GM18519 (cell line): Measurements from ENCODE around the gene CNBP.
"Not testable (repeated sequence)": the region's sequence is repeated elsewhere in the genome, so short reads cannot be mapped to it uniquely, and the experiment has no call there.

Experiments
- ATAC-seq: cut with Tn5 transposase; IDR thresholded peaks from one replicate; pipeline ENCODE4 v1.9.1; 2021; ENCODE audit warnings: mild to moderate bottlenecking, moderate library complexity; ENCODE audit not compliant: unreplicated experiment, low FRiP score

Gene CNBP

DNA sequence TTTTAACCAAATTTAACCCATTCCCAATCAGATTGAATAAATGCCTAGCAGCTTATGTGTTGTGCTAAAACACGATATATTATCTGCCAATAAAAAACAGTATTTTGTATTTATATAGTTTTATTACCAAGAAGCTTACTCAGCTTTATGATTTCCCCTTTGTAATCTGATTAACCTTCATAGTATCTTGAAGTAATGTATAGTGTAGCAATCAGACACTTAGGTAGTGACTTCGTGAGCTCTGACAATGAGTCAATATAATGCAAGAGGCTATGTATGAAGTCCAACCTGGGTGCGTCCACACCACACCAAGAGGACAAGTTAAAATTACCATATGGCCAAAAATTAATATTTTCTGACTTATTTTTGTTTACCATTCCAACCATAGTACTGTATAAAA is 2.1 kb upstream of the CNBP start:
- no peak for ATAC-seq

GRCh38 chr3:129184784-129185542 is 1.3 kb upstream of the CNBP start:
- not testable (repeated sequence) for ATAC-seq

DNA sequence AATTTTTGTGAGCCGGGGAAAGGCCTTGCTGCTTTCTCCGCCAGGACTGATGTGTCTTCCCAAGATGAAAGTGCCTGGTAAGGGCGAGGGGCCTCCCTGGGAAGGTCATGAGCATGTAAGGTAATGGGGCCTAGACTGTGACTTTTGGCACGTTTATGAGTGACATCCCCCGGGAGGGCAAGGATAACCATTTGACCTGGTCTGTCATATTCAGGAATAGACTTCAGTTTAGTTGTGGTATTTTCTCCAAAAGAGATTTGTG is 631 bp upstream of the CNBP start:
- ATAC-seq, result no peak

DNA sequence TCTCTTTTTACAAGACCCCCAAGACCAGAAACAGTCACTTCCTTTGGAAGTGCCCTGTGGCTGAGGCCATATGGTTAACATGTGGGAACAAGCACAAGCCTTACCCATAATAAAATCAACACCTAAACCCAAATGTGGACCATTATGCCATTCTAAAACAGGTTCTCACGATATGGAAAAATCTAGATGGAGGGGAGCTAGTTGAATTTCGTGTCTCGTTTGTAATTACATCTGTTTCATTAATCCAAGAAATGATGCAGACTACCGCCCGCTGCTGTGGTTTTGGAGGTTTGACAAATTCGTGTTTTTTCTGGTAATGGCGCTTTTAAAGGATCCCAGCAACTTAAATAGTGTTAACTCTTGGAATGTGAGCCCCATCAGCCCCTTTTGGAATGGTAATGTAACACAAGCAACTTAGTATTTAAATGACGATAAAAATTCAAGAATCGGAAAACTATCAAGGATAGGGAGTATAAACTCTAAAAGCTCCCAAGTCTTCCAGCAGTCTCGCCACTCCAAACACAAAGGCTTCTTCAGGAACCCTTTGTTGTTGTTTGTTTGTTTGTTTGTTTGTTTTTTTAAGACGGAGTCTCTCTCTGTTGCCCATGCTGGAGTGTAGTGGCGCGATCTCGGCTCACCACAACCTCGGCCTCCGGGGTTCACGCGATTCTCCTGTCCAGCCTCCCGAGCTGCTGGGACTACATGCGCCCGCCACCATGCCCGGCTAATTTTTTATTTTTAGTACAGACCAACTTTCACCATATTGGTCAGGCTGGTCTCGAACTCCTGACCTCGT is 1.1 kb downstream of the CNBP start:
- no peak for ATAC-seq

DNA sequence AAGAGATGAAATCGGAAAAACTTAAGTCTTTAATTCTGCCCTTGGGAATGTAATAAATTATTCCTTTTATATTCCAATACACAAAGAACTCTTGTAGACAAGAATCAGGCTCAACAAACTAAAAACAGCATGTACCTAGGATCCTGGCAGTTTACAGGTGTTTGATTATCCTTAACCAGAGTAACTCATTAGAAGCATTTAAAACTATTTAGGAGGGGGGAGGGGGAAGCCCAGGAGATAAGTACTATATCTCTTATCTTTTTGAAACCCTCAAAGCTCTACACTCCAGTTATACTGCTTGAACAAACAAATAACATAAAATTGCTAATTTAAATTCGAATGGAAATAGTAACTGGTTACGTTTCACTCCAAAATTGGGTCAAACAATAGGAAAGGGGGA is 1.9 kb downstream of the CNBP start:
- ATAC-seq, result no peak

DNA sequence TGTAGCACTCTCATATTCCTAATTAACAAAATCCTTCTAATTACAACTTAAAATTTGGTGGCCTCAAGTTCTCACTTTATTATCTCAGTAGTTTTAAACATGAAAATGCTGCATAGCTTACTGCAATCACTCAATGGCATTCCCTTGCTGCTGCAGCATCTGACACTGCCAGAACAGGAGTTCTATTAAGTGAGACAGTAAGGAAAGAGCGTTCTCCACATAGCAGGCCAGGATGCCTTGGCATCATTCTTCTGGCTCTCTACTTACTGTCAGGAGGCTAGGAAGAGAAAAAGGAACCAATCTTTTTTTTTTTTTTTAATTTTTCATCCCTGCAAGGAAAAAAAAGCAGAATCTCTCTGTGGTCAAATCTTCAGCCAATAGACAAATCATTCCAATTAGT is 3.2 kb downstream of the CNBP start:
- no peak for ATAC-seq

- no peak for ATAC-seq
Measured at GRCh38 chr3:129176051-129176450, 7.6 kb downstream of the CNBP start.

- no peak for ATAC-seq
Measured at GRCh38 chr3:129173725-129174124, 10.0 kb downstream of the CNBP start.

- no peak for ATAC-seq
Measured at GRCh38 chr3:129173206-129173605, 10.5 kb downstream of the CNBP start.

DNA sequence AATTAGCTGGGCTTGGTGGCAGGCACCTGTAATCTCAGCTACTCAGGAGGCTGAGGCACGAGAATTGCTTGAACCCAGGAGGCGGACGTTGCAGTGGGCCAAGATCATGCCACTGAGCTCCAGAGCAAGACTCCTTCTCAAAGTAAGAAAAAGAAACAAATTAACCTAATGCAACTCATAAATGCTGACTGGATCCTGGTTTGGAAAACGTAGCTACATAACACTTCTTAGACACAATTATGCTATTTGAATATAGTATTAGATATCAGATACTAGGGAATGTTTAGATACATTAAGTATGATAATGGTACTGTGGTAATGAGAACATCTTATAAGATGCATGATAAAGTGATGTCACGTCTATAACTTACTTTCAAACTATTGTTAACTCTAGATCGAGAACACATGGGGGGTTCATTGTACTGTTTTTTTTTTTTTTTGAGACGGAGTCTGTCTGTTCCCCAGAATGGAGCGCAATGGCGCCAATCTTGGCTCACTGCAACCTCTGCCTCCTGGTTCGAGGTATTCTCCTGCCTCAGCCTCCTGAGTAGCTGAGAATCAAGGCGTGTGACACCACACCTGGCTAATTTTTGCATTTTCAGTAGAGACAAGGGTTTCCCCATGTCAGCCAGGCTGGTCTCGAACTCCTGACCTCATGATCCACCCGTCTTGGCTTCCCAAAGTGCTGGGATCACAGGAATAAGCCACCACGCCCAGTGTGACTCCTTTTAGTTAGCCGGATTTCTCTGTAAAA is 16.9 kb downstream of the CNBP start:
- no peak for ATAC-seq

GRCh38 chr3:129165594-129165993 is 18.1 kb downstream of the CNBP start:
- ATAC-seq, result not testable (repeated sequence)

- no peak for ATAC-seq
Measured at GRCh38 chr3:129164500-129164899, 19.2 kb downstream of the CNBP start.

- no peak for ATAC-seq
Measured at GRCh38 chr3:129162729-129163579, 20.7 kb downstream of the CNBP start.

DNA sequence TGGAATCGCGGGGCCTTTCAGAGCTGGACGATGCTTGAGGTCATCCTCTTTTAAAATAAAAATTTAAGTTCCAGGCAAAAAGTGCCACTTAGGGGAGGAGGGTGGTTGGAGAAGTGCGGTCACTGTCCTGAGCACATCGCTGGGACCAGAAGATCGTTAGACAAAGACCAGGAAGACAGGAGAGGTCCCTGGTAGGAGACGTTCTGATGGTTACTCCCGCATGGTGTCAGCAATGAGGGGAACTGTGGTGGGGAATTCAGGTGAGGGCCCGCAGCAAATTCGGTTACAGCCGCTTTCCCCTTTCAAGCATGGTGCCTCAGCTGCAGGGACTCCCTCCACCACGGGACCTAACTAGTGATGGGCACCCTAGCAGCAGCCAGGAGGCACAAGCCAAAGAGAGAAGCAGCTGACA is 21.8 kb downstream of the CNBP start:
- ATAC-seq, result no peak

- peak; percentile 52 for ATAC-seq
Measured at GRCh38 chr3:129160891-129161859, 22.5 kb downstream of the CNBP start, which contains the start of gene ISY1. Gene ISY1, minus strand, starts transcription at chr3:129161063. Its CDS starts 88 bp downstream, at chr3:129160975.

GRCh38 chr3:129144786-129145185 is 38.9 kb downstream of the CNBP start:
- no peak for ATAC-seq

DNA sequence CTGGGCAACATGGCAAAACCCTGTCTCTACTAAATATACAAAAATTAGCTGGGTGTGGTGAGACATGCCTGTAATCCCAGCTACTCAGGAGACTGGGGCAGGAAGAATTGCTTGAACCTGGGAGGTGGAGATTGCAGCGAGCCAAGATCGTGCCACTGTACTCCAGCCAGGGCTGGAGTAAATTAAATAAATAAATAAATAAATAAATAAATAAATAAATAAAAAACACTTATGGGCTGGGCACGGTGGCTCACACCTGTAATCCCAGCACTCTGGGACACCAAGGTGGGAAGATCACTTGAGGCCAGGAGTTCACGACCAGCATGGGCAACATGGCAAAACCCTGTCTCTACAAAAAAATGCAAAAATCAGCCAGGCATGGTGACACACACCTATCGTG is 42.7 kb downstream of the CNBP start:
- not testable (repeated sequence) for ATAC-seq

DNA sequence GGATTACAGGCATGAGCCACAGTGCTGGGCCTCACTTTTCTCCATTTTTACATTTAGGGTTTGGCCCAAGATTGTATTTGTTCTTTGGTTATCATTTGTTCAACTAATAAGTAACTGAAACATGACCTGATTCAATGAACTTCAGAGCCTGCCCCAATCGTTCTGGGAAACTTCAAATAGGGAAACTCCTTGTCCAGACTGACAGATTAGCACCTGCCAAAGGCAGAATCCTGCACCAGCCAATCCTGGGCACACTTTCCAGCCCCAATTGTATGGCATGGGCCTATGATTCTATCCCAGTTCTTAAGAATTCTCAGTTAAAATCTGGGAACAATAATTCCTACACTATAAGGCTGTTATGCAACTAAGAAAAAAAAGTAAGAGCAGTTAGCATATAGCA is 43.8 kb downstream of the CNBP start:
- ATAC-seq, result no peak

DNA sequence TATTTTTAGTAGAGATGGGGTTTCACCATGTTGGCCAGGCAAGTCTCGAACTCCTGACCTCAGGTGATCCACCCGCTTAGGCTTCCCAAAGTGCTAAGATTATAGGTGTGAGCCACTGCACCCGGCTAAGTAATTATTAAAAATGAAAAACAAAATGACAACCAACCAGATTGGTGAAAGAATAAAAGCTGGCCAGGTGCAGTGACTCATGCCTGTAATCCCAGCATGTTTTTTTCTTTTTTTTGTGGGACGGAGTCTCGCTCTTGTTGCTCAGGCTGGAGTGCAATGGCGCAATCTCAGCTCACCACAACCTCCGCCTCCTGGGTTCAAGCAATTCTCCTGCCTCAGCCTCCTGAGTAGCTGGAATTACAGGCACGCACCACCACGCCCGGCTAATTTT is 47.4 kb downstream of the CNBP start:
- not testable (repeated sequence) for ATAC-seq
